ENCODE data around the gene B4GALT5. TPM values are rescaled to one million over a fixed set of nuclear protein-coding genes. Genes with fewer than 3 reads are reported as not detected.
A peak's percentile ranks its signal among the peaks of the same experiment; 100 is the strongest.
"Not testable (repeated sequence)": the region's sequence is repeated elsewhere in the genome, so short reads cannot be mapped to it uniquely, and the experiment has no call there.

Gene B4GALT5
- total and polyA plus RNA-seq, 4 experiments from 2014 or later = 0.43 to 6.2 (median 4.0) TPM

DNA sequence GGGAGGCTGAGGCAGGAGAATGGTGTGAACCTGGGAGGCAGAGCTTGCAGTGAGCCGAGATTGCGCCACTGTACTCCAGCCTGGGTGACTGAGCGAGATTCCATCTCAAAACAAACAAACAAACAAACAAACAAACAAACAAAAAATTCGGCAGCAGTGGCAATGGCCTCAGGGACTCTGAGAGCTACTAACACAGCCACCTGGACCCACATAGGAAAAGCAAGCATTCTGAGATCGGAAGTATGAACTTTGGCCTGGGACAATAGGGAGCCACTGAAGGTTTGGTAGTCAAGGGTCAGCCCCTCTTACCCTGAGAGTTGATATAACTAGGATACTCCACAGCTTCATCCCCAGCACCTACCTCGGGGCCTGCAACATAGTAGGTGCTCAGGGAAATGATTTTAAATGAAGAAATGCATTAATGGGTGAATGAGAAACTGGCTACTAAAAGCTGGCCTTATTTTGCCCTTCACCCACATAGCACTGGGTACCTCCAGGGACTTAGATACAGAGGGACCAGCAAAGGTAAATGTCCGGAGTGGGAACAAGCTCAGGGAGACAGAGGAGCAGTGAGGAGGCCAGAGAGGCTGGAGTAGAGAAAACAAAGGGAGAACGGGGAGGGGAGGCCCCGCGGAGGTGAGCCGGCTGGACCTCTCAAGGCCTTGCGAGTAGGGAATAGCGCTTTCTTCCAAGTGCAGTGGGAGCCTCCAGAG is 99.2 kb downstream of the B4GALT5 start:
- H3K4me3 Mint-ChIP-seq = no peak overlapping the region
- CTCF ChIA-PET (ENCODE audit: partially characterized antibody) = interaction anchor here (0.8 to 4.8 kb wide), 2 partner anchors 231 to 306 kb away, joined by 4 to 35 read pairs; no protein-coding TSS in a partner anchor
- H3K9me3 ChIP-seq (ENCODE audit: control insufficient read depth in 1 of 2, low read length in 2 of 2) = no peaks in the 10 kb centered on the region
- intact Hi-C loops (cut with micrococcal nuclease) = no loop called here
- H3K4me1 Mint-ChIP-seq = peaks cover 6 to 9% (median 7%) of the 10 kb centered on the region in 4 donors
- no peak overlapping the region for H3K27ac ChIP-seq (ENCODE audit: low read depth, low read length)
- H3K4me3 ChIP-seq (ENCODE audit: low read length in 2 of 2) = no peak overlapping the region
- POLR2A ChIA-PET (ENCODE audit: partially characterized antibody) = no interaction called here
- no peaks in the 10 kb centered on the region for H3K27me3 Mint-ChIP-seq
- H3K27ac Mint-ChIP-seq = no peak overlapping the region
- H3K36me3 ChIP-seq (ENCODE audit: insufficient read depth, low read length) = no peaks in the 10 kb centered on the region
- DNase-seq = no peak
- no peaks in the 10 kb centered on the region for H3K27me3 ChIP-seq (ENCODE audit: insufficient read depth, low read length)
- peaks cover 5% of the 10 kb centered on the region for H3K4me1 ChIP-seq (ENCODE audit: insufficient read depth, low read length)
- no peaks in the 10 kb centered on the region for H3K9me3 Mint-ChIP-seq
- no peaks in the 10 kb centered on the region for H3K36me3 Mint-ChIP-seq

- Mint-ChIP-seq H3K36me3 (no peaks in the 10 kb centered on the region), H3K27me3 (peaks cover 6% of the 10 kb centered on the region in 2 donors), H3K9me3 (no peaks in the 10 kb centered on the region), H3K4me3 (no peak overlapping the region), H3K4me1 (peaks cover 11 to 17% (median 15%) of the 10 kb centered on the region in 4 donors), H3K27ac (peak overlapping the region in 1 of 7 donors; percentile 42)
- no peak overlapping the region for H3K27ac ChIP-seq (ENCODE audit: low read depth, low read length)
- H3K4me3 ChIP-seq (ENCODE audit: low read length in 2 of 2) = no peak overlapping the region
- no peaks in the 10 kb centered on the region for H3K27me3 ChIP-seq (ENCODE audit: insufficient read depth, low read length)
- H3K4me1 ChIP-seq (ENCODE audit: insufficient read depth, low read length) = peaks cover 14% of the 10 kb centered on the region
- POLR2A ChIA-PET (ENCODE audit: partially characterized antibody) = no interaction called here
- H3K9me3 ChIP-seq (ENCODE audit: control insufficient read depth in 1 of 2, low read length in 2 of 2) = no peaks in the 10 kb centered on the region
- no peaks in the 10 kb centered on the region for H3K36me3 ChIP-seq (ENCODE audit: insufficient read depth, low read length)
- intact Hi-C loops (cut with micrococcal nuclease) = no loop called here
- CTCF ChIA-PET (ENCODE audit: partially characterized antibody) = interaction anchor here (0.7 to 6.5 kb wide), 12 partner anchors 20 to 1179 kb away, joined by 3 to 86 read pairs (median 4); partner anchors contain the start of gene SLC9A8
- no peak for DNase-seq
Observed at GRCh38 chr20:49612127-49612738, 101.4 kb downstream of the B4GALT5 start.

DNA sequence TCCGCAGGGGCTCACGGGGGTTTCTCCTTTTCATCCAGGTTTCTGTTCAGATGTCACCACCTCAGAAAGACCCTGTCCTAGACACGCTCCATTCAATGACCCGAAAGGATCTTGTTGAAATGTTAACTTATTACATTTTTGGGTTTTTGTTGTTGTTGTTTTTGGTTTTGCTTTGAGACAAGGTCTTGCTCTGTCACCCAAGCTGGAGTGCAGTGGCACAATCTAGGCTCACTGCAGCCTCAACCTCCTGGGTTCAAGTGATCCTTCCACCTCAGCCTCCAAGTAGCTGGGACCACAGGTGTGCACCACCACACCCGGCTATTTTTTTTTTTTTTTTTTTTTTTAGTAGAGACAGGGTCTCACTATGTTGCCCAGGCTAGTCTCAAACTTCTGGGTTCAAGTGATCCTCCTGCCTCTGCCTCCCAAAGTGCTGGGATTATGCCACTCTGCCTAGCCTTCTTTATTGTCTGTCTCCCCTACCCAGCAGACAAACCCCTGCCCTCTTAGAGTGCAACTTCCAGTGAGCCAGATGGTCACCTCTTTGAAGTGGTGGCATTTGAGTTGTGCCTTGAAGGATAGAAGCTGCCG is 102.0 kb downstream of the B4GALT5 start:
- POLR2A ChIA-PET (ENCODE audit: partially characterized antibody) = interaction anchor here (0.7 kb wide), 1 partner anchor 125 kb away, joined by 3 read pairs; no protein-coding TSS in a partner anchor

DNA sequence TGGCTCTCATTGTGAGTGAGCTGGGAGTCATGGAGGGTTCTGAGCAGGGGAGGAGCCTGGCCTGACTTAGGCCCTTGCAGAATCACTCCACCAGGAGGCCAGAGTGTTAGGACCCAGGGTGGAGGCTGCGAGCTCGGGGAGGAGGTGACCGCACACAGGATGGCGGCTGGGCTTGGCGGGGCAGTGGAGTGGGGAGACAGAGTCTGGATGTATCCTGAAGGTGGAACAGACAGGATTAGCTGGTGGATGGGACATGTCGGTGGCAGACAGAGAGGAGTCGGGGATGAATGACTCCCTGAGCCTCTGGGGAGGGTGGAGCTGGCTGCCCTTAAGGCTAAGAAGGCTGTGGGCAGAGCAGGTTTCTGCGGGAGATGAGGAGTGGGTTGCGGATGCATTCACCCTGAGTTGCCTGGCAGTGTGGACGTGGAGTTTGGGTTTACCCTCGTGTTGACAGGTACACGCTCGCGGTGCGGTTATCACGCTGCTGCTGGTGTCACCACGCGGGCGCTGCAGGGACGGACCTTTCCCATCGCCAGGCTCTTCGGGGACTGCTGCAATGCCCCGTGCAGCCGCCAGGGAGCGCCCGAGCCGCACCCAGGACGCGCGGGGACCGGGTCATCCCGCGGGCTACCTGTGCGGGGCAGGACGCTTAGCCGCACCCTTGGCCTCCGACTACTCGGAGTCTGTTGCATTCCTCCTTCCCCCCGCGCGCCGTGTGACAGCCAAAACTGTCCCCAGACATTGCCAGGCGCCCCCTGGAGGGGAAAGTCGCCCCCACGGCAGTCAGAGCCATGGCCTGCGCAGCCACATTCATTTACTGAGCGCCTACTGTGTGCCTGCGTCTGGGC is 102.8 kb downstream of the B4GALT5 start:
- Histone ChIP-seq H3K27ac (ENCODE audit: low read depth, low read length) (no peak overlapping the region), H3K4me3 (ENCODE audit: low read length in 2 of 2) (no peak overlapping the region), H3K4me1 (ENCODE audit: insufficient read depth, low read length) (peaks cover 14% of the 10 kb centered on the region), H3K36me3 (ENCODE audit: insufficient read depth, low read length) (no peaks in the 10 kb centered on the region), H3K9me3 (ENCODE audit: control insufficient read depth in 1 of 2, low read length in 2 of 2) (no peaks in the 10 kb centered on the region), H3K27me3 (ENCODE audit: insufficient read depth, low read length) (no peaks in the 10 kb centered on the region)
- DNase-seq = peak; percentile 67 to 75 (median 69)
- ChIA-PET CTCF (ENCODE audit: partially characterized antibody) (interaction anchor here (0.8 to 6.6 kb wide), 16 partner anchors 16 to 321 kb away, joined by 3 to 86 read pairs (median 4); no protein-coding TSS in a partner anchor), POLR2A (ENCODE audit: partially characterized antibody) (interaction anchor here (0.7 to 1.6 kb wide), 2 partner anchors 126 to 202 kb away, joined by 3 to 5 read pairs; partner anchors contain the start of gene SLC9A8)
- intact Hi-C loops (cut with micrococcal nuclease) = loop anchor here (1.0 kb wide), 2 partner anchors 235 to 277 kb away; no protein-coding TSS in a partner anchor
- Mint-ChIP-seq H3K9me3 (no peaks in the 10 kb centered on the region), H3K4me1 (peaks cover 11 to 17% (median 15%) of the 10 kb centered on the region in 4 donors), H3K27ac (peak overlapping the region in 2 of 7 donors; percentile 25 to 35), H3K27me3 (peaks cover 6% of the 10 kb centered on the region in 2 donors), H3K36me3 (no peaks in the 10 kb centered on the region), H3K4me3 (peak overlapping the region; percentile 29 to 66 (median 48))

More for the DNA sequence above, 102.0 kb downstream of the B4GALT5 start:
- not testable (repeated sequence) for H3K36me3 Mint-ChIP-seq; H3K9me3 ChIP-seq (ENCODE audit: control insufficient read depth in 1 of 2, low read length in 2 of 2); H3K4me3 ChIP-seq (ENCODE audit: low read length in 2 of 2); DNase-seq; H3K9me3 Mint-ChIP-seq; H3K36me3 ChIP-seq (ENCODE audit: insufficient read depth, low read length); H3K27ac ChIP-seq (ENCODE audit: low read depth, low read length); H3K27me3 Mint-ChIP-seq; H3K27me3 ChIP-seq (ENCODE audit: insufficient read depth, low read length); H3K27ac Mint-ChIP-seq
- intact Hi-C loops (cut with micrococcal nuclease) = loop anchor here (1.0 kb wide), 2 partner anchors 235 to 277 kb away; no protein-coding TSS in a partner anchor
- CTCF ChIA-PET (ENCODE audit: partially characterized antibody) = interaction anchor here (0.7 to 6.5 kb wide), 10 partner anchors 21 to 1179 kb away, joined by 3 to 86 read pairs (median 4); partner anchors contain the start of gene SLC9A8
- Mint-ChIP-seq H3K4me3 (peak overlapping the region in 1 of 8 donors; percentile 43), H3K4me1 (peaks cover 11 to 17% (median 15%) of the 10 kb centered on the region in 4 donors)
- peaks cover 14% of the 10 kb centered on the region for H3K4me1 ChIP-seq (ENCODE audit: insufficient read depth, low read length)

DNA sequence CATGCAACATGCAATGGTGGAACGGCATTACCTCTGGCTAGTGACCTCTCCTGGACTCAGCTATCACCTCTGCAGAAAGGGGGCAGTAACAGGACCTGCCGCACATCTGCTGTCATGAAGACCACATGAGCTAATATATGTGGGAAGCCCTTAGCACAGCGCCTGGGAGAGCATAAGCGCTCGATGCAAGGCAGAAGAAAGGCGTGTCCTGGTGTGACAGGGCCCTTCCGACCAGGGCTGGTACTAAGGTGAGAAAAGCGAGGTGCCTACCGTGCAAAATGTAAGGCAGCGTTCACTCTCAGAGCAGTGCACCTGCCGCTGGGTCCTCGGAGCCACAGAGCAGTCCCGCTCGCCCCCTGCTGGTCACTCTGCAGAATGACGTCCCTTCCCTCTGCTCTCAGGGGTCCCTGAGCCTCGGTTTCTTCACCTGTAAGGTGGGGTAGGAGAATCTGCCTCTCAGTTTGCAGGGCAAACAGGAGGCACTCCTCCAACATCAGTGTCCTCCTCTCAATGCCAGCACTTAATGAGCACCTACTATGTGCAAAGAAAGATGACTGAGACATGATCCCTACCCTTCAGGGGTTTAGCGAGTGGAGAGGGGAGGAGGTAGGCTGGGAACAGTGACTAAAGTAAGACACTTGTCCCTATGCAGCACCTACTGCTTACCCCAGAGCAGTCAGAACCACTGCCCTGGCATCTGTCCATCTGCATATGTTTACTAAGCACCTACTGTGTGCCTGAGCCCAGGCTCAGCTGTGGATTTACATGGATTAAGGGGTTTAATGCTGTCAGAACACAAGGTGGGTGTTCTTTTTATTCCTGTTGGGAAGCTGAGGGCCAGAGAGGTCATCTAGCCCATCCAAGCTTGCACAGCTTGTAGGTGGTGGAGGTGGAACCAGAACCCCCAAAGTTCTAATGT is 104.7 kb downstream of the B4GALT5 start:
- Histone ChIP-seq H3K4me1 (ENCODE audit: insufficient read depth, low read length) (peaks cover 14% of the 10 kb centered on the region), H3K27ac (ENCODE audit: low read depth, low read length) (no peak overlapping the region), H3K36me3 (ENCODE audit: insufficient read depth, low read length) (no peaks in the 10 kb centered on the region), H3K27me3 (ENCODE audit: insufficient read depth, low read length) (no peaks in the 10 kb centered on the region), H3K9me3 (ENCODE audit: control insufficient read depth in 1 of 2, low read length in 2 of 2) (no peaks in the 10 kb centered on the region), H3K4me3 (ENCODE audit: low read length in 2 of 2) (no peak overlapping the region)
- peak overlapping the region in 7 of 8 donors; percentile 8 to 64 (median 53) for H3K4me3 Mint-ChIP-seq
- H3K9me3 Mint-ChIP-seq = no peaks in the 10 kb centered on the region
- H3K4me1 Mint-ChIP-seq = peaks cover 11 to 17% (median 15%) of the 10 kb centered on the region in 4 donors
- intact Hi-C loops (cut with micrococcal nuclease) = loop anchor here (1.0 kb wide), 1 partner anchor 68 kb away; no protein-coding TSS in a partner anchor
- ChIA-PET POLR2A (ENCODE audit: partially characterized antibody) (interaction anchor here (0.5 to 1.1 kb wide), 3 partner anchors 11 to 67 kb away, joined by 3 read pairs; no protein-coding TSS in a partner anchor), CTCF (ENCODE audit: partially characterized antibody) (interaction anchor here (0.6 to 6.6 kb wide), 26 partner anchors 9 to 462 kb away, joined by 3 to 86 read pairs (median 4); no protein-coding TSS in a partner anchor)
- H3K27me3 Mint-ChIP-seq = peaks cover 6 to 9% of the 10 kb centered on the region in 2 donors
- no peaks in the 10 kb centered on the region for H3K36me3 Mint-ChIP-seq
- no peak overlapping the region for H3K27ac Mint-ChIP-seq
- DNase-seq = peak; percentile 66 to 73 (median 72)

DNA sequence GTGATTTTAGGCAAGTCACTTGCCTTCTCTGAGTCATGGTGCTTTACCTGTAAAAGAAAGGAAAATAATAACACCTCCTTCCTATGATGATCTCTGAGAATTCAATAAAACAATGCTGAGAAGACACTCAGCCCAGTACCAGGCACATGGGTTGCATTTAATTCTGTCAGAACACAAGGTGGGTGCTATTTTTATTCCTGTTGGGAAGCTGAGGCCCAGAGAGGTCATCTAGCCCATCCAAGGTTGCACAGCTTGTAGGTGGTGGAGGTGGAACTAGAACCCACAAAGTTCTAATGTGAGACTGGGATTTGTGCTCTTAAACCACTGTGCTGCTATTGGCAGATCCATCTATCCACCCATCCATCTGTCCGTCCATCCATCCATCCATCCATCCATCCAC is 106.1 kb downstream of the B4GALT5 start:
- Histone ChIP-seq H3K4me1 (ENCODE audit: insufficient read depth, low read length) (peaks cover 14% of the 10 kb centered on the region), H3K9me3 (ENCODE audit: control insufficient read depth in 1 of 2, low read length in 2 of 2) (no peaks in the 10 kb centered on the region), H3K27me3 (ENCODE audit: insufficient read depth, low read length) (no peaks in the 10 kb centered on the region), H3K4me3 (ENCODE audit: low read length in 2 of 2) (no peak overlapping the region), H3K27ac (ENCODE audit: low read depth, low read length) (no peak overlapping the region), H3K36me3 (ENCODE audit: insufficient read depth, low read length) (no peaks in the 10 kb centered on the region)
- Mint-ChIP-seq H3K27me3 (peaks cover 6 to 9% of the 10 kb centered on the region in 2 donors), H3K27ac (no peak overlapping the region), H3K9me3 (no peaks in the 10 kb centered on the region), H3K36me3 (no peaks in the 10 kb centered on the region), H3K4me3 (no peak overlapping the region), H3K4me1 (peaks cover 11 to 17% (median 15%) of the 10 kb centered on the region in 4 donors)
- POLR2A ChIA-PET (ENCODE audit: partially characterized antibody) = interaction anchor here (1.1 kb wide), 1 partner anchor 10 kb away, joined by 3 read pairs; no protein-coding TSS in a partner anchor
- no peak for DNase-seq
- intact Hi-C loops (cut with micrococcal nuclease) = no loop called here
- CTCF ChIA-PET (ENCODE audit: partially characterized antibody) = interaction anchor here (0.7 to 6.6 kb wide), 7 partner anchors 13 to 273 kb away, joined by 3 to 86 read pairs (median 6); no protein-coding TSS in a partner anchor
